HG02642 (cell line): ENCODE data around the gene CC2D1A.
"Not testable (repeated sequence)": the region's sequence is repeated elsewhere in the genome, so short reads cannot be mapped to it uniquely, and the experiment has no call there.

Experiments used
- ATAC-seq: cut with Tn5 transposase; IDR thresholded peaks from one replicate; pipeline ENCODE4 v1.9.1; 2021; ENCODE audit warnings: mild to moderate bottlenecking; ENCODE audit not compliant: unreplicated experiment, poor library complexity

The CC2D1A gene

GRCh38 chr19:13959962-13960862 is 54.2 kb downstream of the CC2D1A start:
- ATAC-seq = no peak

GRCh38 chr19:13960863-13961784 is 55.1 kb downstream of the CC2D1A start:
- ATAC-seq = no peak

- no peak for ATAC-seq
Measured at GRCh38 chr19:13961826-13962698, 56.1 kb downstream of the CC2D1A start.

- no peak for ATAC-seq
Measured at GRCh38 chr19:13962699-13963602, 57.0 kb downstream of the CC2D1A start.

GRCh38 chr19:13963603-13964105 is 57.7 kb downstream of the CC2D1A start:
- no peak for ATAC-seq

- ATAC-seq = no peak
Measured at GRCh38 chr19:13964776-13965175, 58.8 kb downstream of the CC2D1A start.

- no peak for ATAC-seq
Measured at GRCh38 chr19:13965377-13965896, 59.4 kb downstream of the CC2D1A start.

GRCh38 chr19:13965926-13966683 is 60.1 kb downstream of the CC2D1A start:
- no peak for ATAC-seq

- ATAC-seq = no peak
Measured at GRCh38 chr19:13966684-13967128, 60.7 kb downstream of the CC2D1A start.

GRCh38 chr19:13967206-13967605 is 61.2 kb downstream of the CC2D1A start:
- ATAC-seq = not testable (repeated sequence)

- no peak for ATAC-seq
Measured at GRCh38 chr19:13968383-13968935, 62.5 kb downstream of the CC2D1A start.

GRCh38 chr19:13968999-13969398 is 63.0 kb downstream of the CC2D1A start:
- no peak for ATAC-seq

- ATAC-seq = no peak
Measured at GRCh38 chr19:13969897-13970296, 63.9 kb downstream of the CC2D1A start.

GRCh38 chr19:13971868-13972267 is 65.9 kb downstream of the CC2D1A start:
- not testable (repeated sequence) for ATAC-seq

- ATAC-seq = no peak
Measured at GRCh38 chr19:13972368-13973155, 66.6 kb downstream of the CC2D1A start.

GRCh38 chr19:13973479-13973878 is 67.5 kb downstream of the CC2D1A start:
- not testable (repeated sequence) for ATAC-seq

GRCh38 chr19:13974073-13974472 is 68.1 kb downstream of the CC2D1A start:
- ATAC-seq = no peak
